MM.1S (cell line): ENCODE data around the gene ZNF224.

ENCODE experiments used
- DNase-seq: peaks from one replicate; pipeline ENCODE4 v3.0.0-alpha.2; 2015
- H2AFZ ChIP-seq: fragments of 300-600 bp; sonication (generic); 2 replicates; pipeline ENCODE4 v1.6.0; 2016; ENCODE audit warnings: antibody characterized with exemption, low read length
- H3F3A ChIP-seq: fragments of 300-600 bp; sonication (generic); 2 replicates; pipeline ENCODE4 v1.6.1; 2016; ENCODE audit warnings: mild to moderate bottlenecking, antibody characterized with exemption, low read length, moderate library complexity, mixed read lengths; ENCODE audit not compliant: insufficient read depth
- H3K27ac ChIP-seq: fragments of 300-600 bp; sonication (generic); 2 replicates; pipeline ENCODE4 v1.5.1; 2016; ENCODE audit warnings: mild to moderate bottlenecking, low read length
- H3K27me3 ChIP-seq: fragments of 300-600 bp; sonication (generic); replicated peaks from 2 replicates; pipeline ENCODE4 v1.6.0; 2016; ENCODE audit warnings: low read length; ENCODE audit not compliant: insufficient read depth
- H3K36me3 ChIP-seq: fragments of 300-600 bp; sonication (generic); replicated peaks from 2 replicates; pipeline ENCODE4 v1.6.1; 2016; ENCODE audit warnings: mild to moderate bottlenecking, low read length, mixed read lengths; ENCODE audit not compliant: insufficient read depth
- H3K4me1 ChIP-seq: fragments of 300-600 bp; sonication (generic); 2 replicates; pipeline ENCODE4 v1.6.1; 2016; ENCODE audit warnings: low read length, mixed read lengths
- H3K4me2 ChIP-seq: fragments of 300-600 bp; sonication (generic); 2 replicates; pipeline ENCODE4 v1.6.0; 2016; ENCODE audit warnings: low read depth, low read length
- H3K4me3 ChIP-seq: fragments of 300-600 bp; sonication (generic); 2 replicates; pipeline ENCODE4 v1.5.1; 2016; ENCODE audit warnings: low read length, mixed read lengths
- H3K79me2 ChIP-seq: fragments of 300-600 bp; sonication (generic); 2 replicates; pipeline ENCODE4 v1.6.1; 2016; ENCODE audit warnings: mixed run types, low read length, mixed read lengths
- H3K9ac ChIP-seq: fragments of 300-600 bp; sonication (generic); 2 replicates; pipeline ENCODE4 v1.6.1; 2016; ENCODE audit warnings: low read length, mixed read lengths
- H3K9me2 ChIP-seq: fragments of 300-600 bp; sonication (generic); replicated peaks from 2 replicates; pipeline ENCODE4 v1.6.1; 2016; ENCODE audit warnings: mild to moderate bottlenecking, low read length, mixed read lengths; ENCODE audit not compliant: insufficient read depth
- H3K9me3 ChIP-seq: fragments of 300-600 bp; sonication (generic); replicated peaks from 2 replicates; pipeline ENCODE4 v1.6.1; 2016; ENCODE audit warnings: mild to moderate bottlenecking, low read length, mixed read lengths; ENCODE audit not compliant: insufficient read depth
- H4K20me1 ChIP-seq: fragments of 300-600 bp; sonication (generic); 2 replicates; pipeline ENCODE4 v1.6.1; 2016; ENCODE audit warnings: mild to moderate bottlenecking, low read length, moderate library complexity, mixed read lengths; ENCODE audit not compliant: insufficient read depth
- EZH2 ChIP-seq: fragments of 300-600 bp; sonication (generic); optimal IDR thresholded peaks from 2 replicates; pipeline ENCODE3; 2017; ENCODE audit warnings: low read depth, mild to moderate bottlenecking, antibody characterized with exemption, low read length, mixed read lengths
- EZH2phosphoT487 ChIP-seq: fragments of 300-600 bp; sonication (generic); IDR thresholded peaks from 2 replicates; pipeline ENCODE4 v1.6.1; 2018; ENCODE audit warnings: antibody characterized with exemption, low read length
- TF ChIP-seq, protein P1 (sequence below): fragments of 300-600 bp; sonication (generic); IDR thresholded peaks from 2 replicates; pipeline ENCODE4 v1.5.1; 2016; ENCODE audit warnings: antibody characterized with exemption, low read length, mixed read lengths

Gene ZNF224

GRCh38 chr19:44076325-44076724 is 17.8 kb upstream of the ZNF224 start:
- H3K4me1 ChIP-seq, result no peaks in the 10 kb centered on the region
- no peak overlapping the region for H3K27ac ChIP-seq
- H3K9me2 ChIP-seq, result no peaks in the 10 kb centered on the region
- H3K9ac ChIP-seq, result no peak overlapping the region
- H2AFZ ChIP-seq, result no peak overlapping the region
- no peak overlapping the region for H3K4me3 ChIP-seq
- H4K20me1 ChIP-seq, result no peaks in the 10 kb centered on the region
- no peaks in the 10 kb centered on the region for H3F3A ChIP-seq
- no peak for DNase-seq
- no peaks in the 10 kb centered on the region for H3K36me3 ChIP-seq
- no peaks in the 10 kb centered on the region for H3K27me3 ChIP-seq
- TF ChIP-seq, protein P1, sequence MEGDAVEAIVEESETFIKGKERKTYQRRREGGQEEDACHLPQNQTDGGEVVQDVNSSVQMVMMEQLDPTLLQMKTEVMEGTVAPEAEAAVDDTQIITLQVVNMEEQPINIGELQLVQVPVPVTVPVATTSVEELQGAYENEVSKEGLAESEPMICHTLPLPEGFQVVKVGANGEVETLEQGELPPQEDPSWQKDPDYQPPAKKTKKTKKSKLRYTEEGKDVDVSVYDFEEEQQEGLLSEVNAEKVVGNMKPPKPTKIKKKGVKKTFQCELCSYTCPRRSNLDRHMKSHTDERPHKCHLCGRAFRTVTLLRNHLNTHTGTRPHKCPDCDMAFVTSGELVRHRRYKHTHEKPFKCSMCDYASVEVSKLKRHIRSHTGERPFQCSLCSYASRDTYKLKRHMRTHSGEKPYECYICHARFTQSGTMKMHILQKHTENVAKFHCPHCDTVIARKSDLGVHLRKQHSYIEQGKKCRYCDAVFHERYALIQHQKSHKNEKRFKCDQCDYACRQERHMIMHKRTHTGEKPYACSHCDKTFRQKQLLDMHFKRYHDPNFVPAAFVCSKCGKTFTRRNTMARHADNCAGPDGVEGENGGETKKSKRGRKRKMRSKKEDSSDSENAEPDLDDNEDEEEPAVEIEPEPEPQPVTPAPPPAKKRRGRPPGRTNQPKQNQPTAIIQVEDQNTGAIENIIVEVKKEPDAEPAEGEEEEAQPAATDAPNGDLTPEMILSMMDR, result no peak
- H3K4me2 ChIP-seq, result no peak overlapping the region
- no peaks in the 10 kb centered on the region for H3K9me3 ChIP-seq
- H3K79me2 ChIP-seq, result no peaks in the 10 kb centered on the region

DNA sequence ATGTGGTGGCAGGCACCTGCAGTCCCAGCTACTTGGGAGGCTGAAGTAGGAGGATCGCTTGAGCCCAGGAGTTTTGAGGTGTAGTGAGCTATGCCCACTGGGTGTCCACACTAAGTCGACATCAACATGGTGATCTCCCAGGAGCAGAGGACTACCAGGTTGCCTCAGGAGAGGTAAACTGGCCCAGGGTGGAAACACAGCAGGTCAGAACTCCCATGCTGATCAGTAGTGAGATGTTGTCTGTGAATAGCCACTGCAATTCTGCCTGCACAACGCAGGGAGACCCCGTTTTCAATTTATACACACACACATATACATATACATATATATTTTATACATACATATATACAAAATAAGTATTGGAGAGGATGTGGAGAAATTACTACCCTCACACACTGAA is 2.1 kb upstream of the ZNF224 start:
- Histone ChIP-seq H3K27me3 (no peaks in the 10 kb centered on the region), H3K9me3 (no peaks in the 10 kb centered on the region), H4K20me1 (no peaks in the 10 kb centered on the region), H3K9me2 (no peaks in the 10 kb centered on the region), H2AFZ (no peak overlapping the region), H3F3A (0 out of 2 replicates have a peak, but pooled peaks cover 3% of the 10 kb centered on the region), H3K79me2 (peaks cover 20% of the 10 kb centered on the region), H3K4me2 (no peak overlapping the region), H3K4me1 (no peaks in the 10 kb centered on the region), H3K27ac (no peak overlapping the region), H3K9ac (no peak overlapping the region), H3K36me3 (no peaks in the 10 kb centered on the region; the same call in 1 of the 2 replicates), H3K4me3 (no peak overlapping the region)
- DNase-seq, result no peak
- TF ChIP-seq, protein P1, result no peak
- TF ChIP-seq EZH2phosphoT487 (no peak), EZH2 (no peak)

GRCh38 chr19:44107751-44108150 is 13.6 kb downstream of the ZNF224 start:
- no peak overlapping the region for H3K4me3 ChIP-seq
- H3K27ac ChIP-seq, result no peak overlapping the region
- H3K9ac ChIP-seq, result no peak overlapping the region
- H3K4me2 ChIP-seq, result no peak overlapping the region
- no peaks in the 10 kb centered on the region for H3K4me1 ChIP-seq
- H3K36me3 ChIP-seq, result peaks cover 6% of the 10 kb centered on the region; the same call in 1 of the 2 replicates
- no peaks in the 10 kb centered on the region for H3K9me3 ChIP-seq
- H3F3A ChIP-seq, result no peaks in the 10 kb centered on the region
- H2AFZ ChIP-seq, result no peak overlapping the region
- no peaks in the 10 kb centered on the region for H4K20me1 ChIP-seq
- H3K79me2 ChIP-seq, result no peaks in the 10 kb centered on the region
- no peak for DNase-seq
- H3K9me2 ChIP-seq, result no peaks in the 10 kb centered on the region
- H3K27me3 ChIP-seq, result no peaks in the 10 kb centered on the region
- TF ChIP-seq, protein P1, result no peak
- TF ChIP-seq EZH2, result no peak
- no peak for TF ChIP-seq EZH2phosphoT487
